ENCODE results near the gene NSUN4. TPM values are rescaled to one million over a fixed set of nuclear protein-coding genes. Genes with fewer than 3 reads are reported as not detected.
A peak's percentile ranks its signal among the peaks of the same experiment; 100 is the strongest.
"Not testable (repeated sequence)": the region's sequence is repeated elsewhere in the genome, so short reads cannot be mapped to it uniquely, and the experiment has no call there.

NSUN4 gene
- total RNA-seq, 1 donor = 17.4 TPM

DNA sequence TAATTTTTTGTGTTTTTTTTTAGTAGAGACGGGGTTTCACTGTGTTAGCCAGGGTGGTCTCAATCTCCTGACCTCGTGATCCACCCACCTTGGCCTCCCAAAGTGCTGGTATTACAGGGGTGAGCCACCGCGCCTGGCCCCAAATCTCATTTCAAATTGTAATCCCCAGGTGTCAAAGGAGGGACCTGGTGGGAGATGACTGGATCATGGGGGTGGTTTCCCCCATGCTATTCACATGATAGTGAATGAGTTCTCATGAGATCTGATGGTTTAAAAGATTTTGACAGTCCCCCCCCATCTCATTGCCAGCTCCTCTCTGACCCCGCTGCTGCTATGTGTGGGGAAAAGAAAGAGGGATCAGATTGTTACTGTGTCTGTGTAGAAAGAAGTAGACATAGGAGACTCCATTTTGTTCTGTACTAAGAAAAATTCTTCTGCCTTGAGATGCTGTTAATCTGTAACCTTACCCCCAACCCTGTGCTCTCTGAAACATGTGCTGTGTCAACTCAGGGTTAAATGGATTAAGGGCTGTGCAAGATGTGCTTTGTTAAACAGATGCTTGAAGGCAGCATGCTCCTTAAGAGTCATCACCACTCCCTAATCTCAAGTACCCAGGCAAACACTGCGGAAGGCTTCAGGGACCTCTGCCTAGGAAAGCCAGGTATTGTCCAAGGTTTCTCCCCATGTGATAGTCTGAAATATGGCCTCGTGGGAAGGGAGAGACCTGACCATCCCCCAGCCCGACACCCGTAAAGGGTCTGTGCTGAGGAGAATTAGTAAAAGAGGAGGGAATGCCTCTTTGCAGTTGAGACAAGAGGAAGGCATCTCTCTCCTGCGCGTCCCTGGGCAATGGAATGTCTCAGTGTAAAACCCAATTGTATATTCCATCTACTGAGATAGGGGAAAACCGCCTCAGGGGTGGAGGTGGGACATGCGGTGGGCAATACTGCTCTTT, 20.4 kb upstream of the NSUN4 start:
- H3K36me3 ChIP-seq (ENCODE audit: insufficient read depth, low read length) = peaks cover 17% of the 10 kb centered on the region
- H4K20me1 ChIP-seq (ENCODE audit: insufficient read depth, low read length); H3K27ac ChIP-seq (ENCODE audit: low read depth, low read length); H3K79me2 ChIP-seq (ENCODE audit: insufficient read depth, low read length); H3K4me1 ChIP-seq (ENCODE audit: insufficient read depth, low read length); H3K4me3 ChIP-seq (ENCODE audit: insufficient read depth, low read length); DNase-seq (ENCODE audit: insufficient read length, low spot score, missing footprints); H3K4me2 ChIP-seq (ENCODE audit: insufficient read depth, low read length); H3K9me3 ChIP-seq (ENCODE audit: low read depth, low read length); H3K27me3 ChIP-seq (ENCODE audit: insufficient read depth, low read length); H2AFZ ChIP-seq (ENCODE audit: low read length): not testable (repeated sequence)

DNA sequence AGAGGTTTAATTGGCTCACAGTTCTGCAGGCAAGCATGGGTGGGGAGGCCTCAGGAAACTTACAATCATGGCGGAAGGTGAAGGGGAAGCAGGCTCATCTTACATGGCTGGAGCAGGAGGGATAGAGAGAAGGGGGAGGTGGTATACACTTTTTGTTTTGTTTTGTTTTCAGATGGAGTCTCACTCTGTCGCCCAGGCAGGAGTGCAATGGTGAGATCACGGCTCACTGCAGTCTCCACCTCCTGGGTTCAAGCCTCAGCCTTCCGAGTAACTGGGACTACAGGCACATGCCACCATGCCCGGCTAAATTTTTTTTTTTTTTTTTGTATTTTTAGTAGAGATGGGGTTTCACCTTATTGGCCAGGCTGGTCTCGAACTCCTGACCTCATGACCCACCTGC, 18.4 kb upstream of the NSUN4 start:
- not testable (repeated sequence) for H3K4me3 ChIP-seq (ENCODE audit: insufficient read depth, low read length); H3K36me3 ChIP-seq (ENCODE audit: insufficient read depth, low read length); H3K4me1 ChIP-seq (ENCODE audit: insufficient read depth, low read length); H3K27me3 ChIP-seq (ENCODE audit: insufficient read depth, low read length); DNase-seq (ENCODE audit: insufficient read length, low spot score, missing footprints); H3K4me2 ChIP-seq (ENCODE audit: insufficient read depth, low read length); H3K9me3 ChIP-seq (ENCODE audit: low read depth, low read length); H2AFZ ChIP-seq (ENCODE audit: low read length); H3K27ac ChIP-seq (ENCODE audit: low read depth, low read length); H4K20me1 ChIP-seq (ENCODE audit: insufficient read depth, low read length); H3K79me2 ChIP-seq (ENCODE audit: insufficient read depth, low read length)

- not testable (repeated sequence) for H3K79me2 ChIP-seq (ENCODE audit: insufficient read depth, low read length); H4K20me1 ChIP-seq (ENCODE audit: insufficient read depth, low read length); H3K27me3 ChIP-seq (ENCODE audit: insufficient read depth, low read length); H3K27ac ChIP-seq (ENCODE audit: low read depth, low read length); H3K36me3 ChIP-seq (ENCODE audit: insufficient read depth, low read length); H3K4me1 ChIP-seq (ENCODE audit: insufficient read depth, low read length); H3K9me3 ChIP-seq (ENCODE audit: low read depth, low read length); H2AFZ ChIP-seq (ENCODE audit: low read length); H3K4me3 ChIP-seq (ENCODE audit: insufficient read depth, low read length); H3K4me2 ChIP-seq (ENCODE audit: insufficient read depth, low read length); DNase-seq (ENCODE audit: insufficient read length, low spot score, missing footprints)
Measured at GRCh38 chr1:46325285-46326076, 15.1 kb upstream of the NSUN4 start.

GRCh38 chr1:46328182-46328581, 12.4 kb upstream of the NSUN4 start:
- not testable (repeated sequence) for H3K9me3 ChIP-seq (ENCODE audit: low read depth, low read length); H3K79me2 ChIP-seq (ENCODE audit: insufficient read depth, low read length); H4K20me1 ChIP-seq (ENCODE audit: insufficient read depth, low read length); H3K27me3 ChIP-seq (ENCODE audit: insufficient read depth, low read length); H3K4me1 ChIP-seq (ENCODE audit: insufficient read depth, low read length); H2AFZ ChIP-seq (ENCODE audit: low read length); H3K36me3 ChIP-seq (ENCODE audit: insufficient read depth, low read length); H3K4me3 ChIP-seq (ENCODE audit: insufficient read depth, low read length); H3K27ac ChIP-seq (ENCODE audit: low read depth, low read length); DNase-seq (ENCODE audit: insufficient read length, low spot score, missing footprints); H3K4me2 ChIP-seq (ENCODE audit: insufficient read depth, low read length)

- H3K9me3 ChIP-seq (ENCODE audit: low read depth, low read length); H3K4me2 ChIP-seq (ENCODE audit: insufficient read depth, low read length); H3K36me3 ChIP-seq (ENCODE audit: insufficient read depth, low read length); H3K27me3 ChIP-seq (ENCODE audit: insufficient read depth, low read length); H3K79me2 ChIP-seq (ENCODE audit: insufficient read depth, low read length); H4K20me1 ChIP-seq (ENCODE audit: insufficient read depth, low read length); H3K27ac ChIP-seq (ENCODE audit: low read depth, low read length); H3K4me1 ChIP-seq (ENCODE audit: insufficient read depth, low read length); H3K4me3 ChIP-seq (ENCODE audit: insufficient read depth, low read length); DNase-seq (ENCODE audit: insufficient read length, low spot score, missing footprints); H2AFZ ChIP-seq (ENCODE audit: low read length): not testable (repeated sequence)
Measured at GRCh38 chr1:46329807-46330206, 10.8 kb upstream of the NSUN4 start.

GRCh38 chr1:46330381-46330780, 10.2 kb upstream of the NSUN4 start:
- H4K20me1 ChIP-seq (ENCODE audit: insufficient read depth, low read length) = not testable (repeated sequence)

GRCh38 chr1:46331786-46332540, 8.6 kb upstream of the NSUN4 start:
- H3K79me2 ChIP-seq (ENCODE audit: insufficient read depth, low read length); H4K20me1 ChIP-seq (ENCODE audit: insufficient read depth, low read length); H3K4me3 ChIP-seq (ENCODE audit: insufficient read depth, low read length); H3K9me3 ChIP-seq (ENCODE audit: low read depth, low read length); H3K27ac ChIP-seq (ENCODE audit: low read depth, low read length); H3K4me1 ChIP-seq (ENCODE audit: insufficient read depth, low read length); H3K27me3 ChIP-seq (ENCODE audit: insufficient read depth, low read length); H3K4me2 ChIP-seq (ENCODE audit: insufficient read depth, low read length); H3K36me3 ChIP-seq (ENCODE audit: insufficient read depth, low read length); DNase-seq (ENCODE audit: insufficient read length, low spot score, missing footprints): not testable (repeated sequence)
- H2AFZ ChIP-seq (ENCODE audit: low read length) = peak overlapping the region; percentile 29

More at GRCh38 chr1:46330381-46330780, 10.2 kb upstream of the NSUN4 start:
- H3K27ac ChIP-seq (ENCODE audit: low read depth, low read length); DNase-seq (ENCODE audit: insufficient read length, low spot score, missing footprints); H3K4me2 ChIP-seq (ENCODE audit: insufficient read depth, low read length); H3K4me3 ChIP-seq (ENCODE audit: insufficient read depth, low read length); H3K36me3 ChIP-seq (ENCODE audit: insufficient read depth, low read length); H2AFZ ChIP-seq (ENCODE audit: low read length); H3K9me3 ChIP-seq (ENCODE audit: low read depth, low read length); H3K4me1 ChIP-seq (ENCODE audit: insufficient read depth, low read length); H3K27me3 ChIP-seq (ENCODE audit: insufficient read depth, low read length); H3K79me2 ChIP-seq (ENCODE audit: insufficient read depth, low read length): not testable (repeated sequence)

Data from osteoblast (primary cell).